Measurements from ENCODE around the gene KSR1. TPM values are rescaled to one million over a fixed set of nuclear protein-coding genes. Genes with fewer than 3 reads are reported as not detected.
"Not testable (repeated sequence)": the region's sequence is repeated elsewhere in the genome, so short reads cannot be mapped to it uniquely, and the experiment has no call there.

Gene KSR1
- 10 to 100 TPM; 44.8 to 80.7 TPM for total RNA-seq
- polyA plus RNA-seq (ENCODE audit: insufficient read depth, low read depth, low replicate concordance) = 63.7 TPM
- long read RNA-seq, donor 1, partial matches to known transcripts = 0 of 1 reads
- long read RNA-seq, donor 1, other reads (novel, unspliced or antisense) = 0 of 1 reads
- long read RNA-seq, donor 2 = 0 reads

DNA sequence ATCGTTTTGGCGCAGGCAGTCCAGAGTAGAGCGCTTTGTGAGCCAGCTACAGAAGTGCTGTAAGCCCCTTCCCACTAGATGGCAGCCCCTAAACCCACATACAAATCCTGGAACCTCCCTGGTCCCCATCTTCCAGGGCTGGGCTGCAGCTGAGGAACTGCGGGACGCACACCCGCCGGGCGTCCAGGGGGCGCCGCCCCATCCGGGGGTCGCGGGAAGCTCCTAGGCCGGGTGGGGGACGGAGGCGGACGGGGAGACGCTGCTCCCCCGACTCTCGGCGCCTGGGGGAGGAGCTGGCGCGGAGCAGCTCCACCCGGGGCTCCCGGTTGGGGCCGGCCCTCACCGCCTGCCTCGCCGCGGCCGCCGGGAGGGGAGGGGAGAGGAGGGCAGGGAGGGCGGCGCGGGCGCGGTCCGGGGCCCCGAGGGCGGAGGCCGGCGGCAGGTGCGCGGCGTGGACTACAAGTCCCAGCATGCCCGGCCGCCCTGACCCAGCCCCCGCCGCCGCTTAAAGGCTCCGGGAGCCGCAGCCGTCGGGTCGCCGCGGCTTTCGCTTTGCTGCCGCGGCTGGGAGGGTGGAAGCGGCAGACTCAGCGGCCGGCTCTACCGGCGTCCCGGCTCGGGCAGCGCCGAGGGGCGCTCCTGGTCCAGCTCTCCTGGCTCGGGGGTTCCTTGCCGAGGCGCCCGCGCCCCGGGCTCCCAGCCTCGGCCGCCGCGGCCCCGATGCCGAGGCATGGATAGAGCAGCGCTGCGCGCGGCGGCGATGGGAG is at the start of gene KSR1:
Gene KSR1 (plus strand): TSS at position 535 of the 767 bp plus-strand sequence. CDS start 196 bp downstream, at position 731.
- Histone ChIP-seq H3K36me3 (ENCODE audit: low read depth, missing control alignments) (no peaks in the 10 kb centered on the region), H3K27ac (peak within 1 kb of the TSS; percentile 79 to 87), H3K4me3 (peak within 1 kb of the TSS; percentile 86 to 92), H3K9me3 (no peaks in the 10 kb centered on the region), H3K27me3 (no peaks in the 10 kb centered on the region), H3K4me1 (peaks cover 13% of the 10 kb centered on the region)
- peak; percentile 87 for DNase-seq
- intact Hi-C loops (cut with DNase I; ENCODE audit: low total_unique reads) = loop anchor here (10.0 kb wide), 1 partner anchor 139 kb away; no protein-coding TSS in a partner anchor
- TF ChIP-seq CTCF (IDR thresholded peaks at IDR 0.05) (peak in 2 of 3 experiments; percentile 13 to 20), POLR2A (IDR thresholded peaks at IDR 0.05) (no peak)
- 1 to 6% methylated on average over 3 to 48 of the region's 88 CpGs for WGBS, 2 donors

- TF ChIP-seq CTCF (IDR thresholded peaks at IDR 0.05) = no peak
- no peak for TF ChIP-seq POLR2A (IDR thresholded peaks at IDR 0.05)
- H3K4me1 ChIP-seq = no peaks in the 10 kb centered on the region
- no peak overlapping the region for H3K27ac ChIP-seq
- 49 to 55% methylated on average over 6 of the region's 6 CpGs for WGBS, 2 donors
- H3K36me3 ChIP-seq (ENCODE audit: low read depth, missing control alignments) = no peaks in the 10 kb centered on the region
- no peaks in the 10 kb centered on the region for H3K9me3 ChIP-seq
- no peak for DNase-seq
- intact Hi-C loops (cut with DNase I; ENCODE audit: low total_unique reads) = no loop called here
- H3K4me3 ChIP-seq = no peak overlapping the region
- H3K27me3 ChIP-seq = no peaks in the 10 kb centered on the region
Measured at GRCh38 chr17:27407916-27408864, 48.1 kb upstream of the KSR1 start.

GRCh38 chr17:27408891-27409290 is 47.4 kb upstream of the KSR1 start:
- Histone ChIP-seq H3K4me1 (no peaks in the 10 kb centered on the region), H3K27me3 (no peaks in the 10 kb centered on the region), H3K27ac (no peak overlapping the region), H3K4me3 (no peak overlapping the region), H3K36me3 (ENCODE audit: low read depth, missing control alignments) (no peaks in the 10 kb centered on the region), H3K9me3 (no peaks in the 10 kb centered on the region)
- DNase-seq = no peak
- no peak for TF ChIP-seq CTCF (IDR thresholded peaks at IDR 0.05)
- no peak for TF ChIP-seq POLR2A (IDR thresholded peaks at IDR 0.05)
- intact Hi-C loops (cut with DNase I; ENCODE audit: low total_unique reads) = no loop called here
- WGBS, 2 donors = 67 to 73% methylated on average over 4 of the region's 4 CpGs

DNA sequence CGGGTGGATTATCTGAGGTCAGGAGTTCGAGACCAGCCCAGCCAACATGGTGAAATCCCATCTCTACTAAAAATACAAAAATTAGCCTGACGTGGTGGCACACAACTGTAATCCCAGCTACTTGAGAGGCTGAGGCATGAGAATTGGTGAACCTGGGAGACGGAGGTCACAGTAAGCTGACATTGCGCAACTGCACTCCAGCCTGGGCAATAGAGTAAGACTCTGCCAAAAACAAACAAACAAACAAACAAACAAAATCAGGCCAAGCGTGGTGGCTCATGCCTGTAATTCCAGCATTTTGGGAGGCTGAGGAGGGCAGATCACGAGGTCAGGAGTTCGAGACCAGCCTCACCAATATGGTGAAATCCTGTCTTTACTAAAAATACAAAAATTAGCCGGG is 44.1 kb upstream of the KSR1 start:
- DNase-seq; H3K27me3 ChIP-seq; H3K36me3 ChIP-seq (ENCODE audit: low read depth, missing control alignments); intact Hi-C loops (cut with DNase I; ENCODE audit: low total_unique reads); H3K27ac ChIP-seq; H3K4me1 ChIP-seq; H3K4me3 ChIP-seq; H3K9me3 ChIP-seq: not testable (repeated sequence)
- WGBS, 2 donors = 80 to 87% methylated on average over 9 of the region's 9 CpGs

- Histone ChIP-seq H3K4me3 (no peak overlapping the region), H3K36me3 (ENCODE audit: low read depth, missing control alignments) (no peaks in the 10 kb centered on the region), H3K4me1 (no peaks in the 10 kb centered on the region), H3K27me3 (no peaks in the 10 kb centered on the region), H3K9me3 (no peaks in the 10 kb centered on the region), H3K27ac (no peak overlapping the region)
- WGBS, 2 donors = 51 to 64% methylated on average over 2 of the region's 2 CpGs
- no peak for DNase-seq
- TF ChIP-seq CTCF (IDR thresholded peaks at IDR 0.05) = no peak
- no peak for TF ChIP-seq POLR2A (IDR thresholded peaks at IDR 0.05)
- intact Hi-C loops (cut with DNase I; ENCODE audit: low total_unique reads) = no loop called here
Measured at GRCh38 chr17:27413315-27413714, 42.9 kb upstream of the KSR1 start.

Measured in testis (tissue), 5 donors.